Anterior cingulate cortex (tissue), 58 donors: ENCODE results near the gene LRRC47.

Experiments
- DNase-seq, 58 donors: peaks; one replicate each; lab custom pipeline; 2025; lab: John Stamatoyannopoulos, UW

LRRC47 gene

GRCh38 chr1:3796215-3797061, at the start of gene LRRC47:
Gene LRRC47, minus strand, starts transcription at chr1:3796498. Its CDS starts 22 bp downstream, at chr1:3796476.
- DNase-seq = peak; percentile 58 to 97 (median 93)

- no peak for DNase-seq
Measured at GRCh38 chr1:3842912-3843311, 46.6 kb upstream of the LRRC47 start.

GRCh38 chr1:3841491-3841890, 45.2 kb upstream of the LRRC47 start:
- no peak for DNase-seq

DNA sequence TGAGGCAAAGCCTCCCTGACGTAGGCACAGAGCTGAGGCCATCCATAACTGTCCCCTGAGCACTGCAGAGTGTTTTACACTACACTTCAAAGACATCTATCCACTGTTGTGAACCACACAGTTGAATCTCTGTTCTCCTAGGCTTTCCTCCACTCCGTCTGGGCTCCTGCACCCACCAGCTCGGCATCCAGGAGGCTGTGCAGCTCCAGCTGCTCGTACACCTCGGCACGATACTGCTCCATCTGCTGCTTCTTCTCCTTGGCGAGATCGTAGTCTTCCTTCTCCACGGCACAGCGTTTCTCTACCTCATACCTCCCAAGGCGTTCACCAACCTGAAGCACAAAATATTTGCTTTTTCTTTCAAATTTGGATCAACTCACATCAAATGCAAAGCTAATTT, 42.5 kb upstream of the LRRC47 start:
- DNase-seq = peak in 4 of 58 donors; percentile 9 to 27 (median 23)

- DNase-seq = no peak
Measured at GRCh38 chr1:3837685-3838084, 41.4 kb upstream of the LRRC47 start.

- no peak for DNase-seq
Measured at GRCh38 chr1:3837200-3837599, 40.9 kb upstream of the LRRC47 start.

DNA sequence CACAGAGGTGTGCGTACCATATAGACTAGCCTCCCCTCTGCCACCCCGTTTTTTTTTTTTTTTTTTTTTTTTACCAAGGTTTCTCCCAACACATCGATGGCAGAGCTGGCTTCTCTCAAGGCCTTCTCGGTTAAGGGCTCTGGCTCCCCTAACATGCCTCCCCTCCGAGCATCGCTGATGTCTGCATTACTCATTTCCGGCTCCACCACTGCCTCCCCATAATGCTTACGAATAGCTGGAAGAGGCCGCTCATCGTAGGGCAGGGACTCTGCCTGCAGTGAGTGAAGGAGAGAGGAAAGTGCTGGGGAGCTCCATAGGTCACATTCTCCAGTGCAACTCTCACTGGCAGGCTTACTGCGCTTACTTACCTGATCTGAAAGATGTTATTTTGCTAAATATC, 40.1 kb upstream of the LRRC47 start:
- no peak for DNase-seq

DNA sequence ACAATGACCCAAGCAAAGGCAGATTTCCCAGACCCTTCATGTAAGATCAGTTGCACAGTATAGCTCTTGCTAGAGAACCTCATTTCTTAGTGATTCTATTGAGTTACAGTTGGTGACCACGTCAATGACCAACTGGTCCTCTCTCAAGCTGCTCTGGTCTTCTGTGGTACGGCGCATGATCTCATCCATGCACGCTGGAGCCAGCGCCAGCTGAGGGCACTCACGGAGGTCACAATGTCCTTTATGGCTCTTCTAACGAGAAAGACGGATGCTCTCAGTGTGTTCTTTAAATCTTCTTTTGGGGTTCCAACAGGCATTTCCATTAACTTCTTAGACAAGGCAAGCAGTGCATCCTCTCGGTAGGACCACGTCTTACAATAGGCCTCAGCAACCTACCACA, 38.4 kb upstream of the LRRC47 start:
- no peak for DNase-seq

DNA sequence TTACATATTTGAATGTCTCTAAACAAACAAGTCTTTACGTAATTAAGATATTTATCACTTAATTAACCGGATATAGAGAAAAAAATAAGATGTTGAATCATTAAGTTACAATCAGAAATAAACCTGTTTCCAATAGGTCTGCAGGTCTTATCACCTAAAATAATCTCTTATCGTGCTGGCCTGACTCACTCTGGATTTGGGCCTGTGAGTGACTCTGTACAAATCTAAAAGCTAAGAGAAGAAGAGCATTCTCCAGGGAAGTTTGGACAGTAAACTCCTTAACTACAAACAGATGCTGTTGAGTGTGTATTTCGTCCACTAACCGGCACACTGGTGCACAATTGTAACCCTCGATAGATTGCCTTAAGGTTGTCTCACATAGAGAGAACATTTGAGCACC, 35.4 kb upstream of the LRRC47 start:
- no peak for DNase-seq

GRCh38 chr1:3828391-3828790, 32.1 kb upstream of the LRRC47 start:
- DNase-seq = no peak

DNA sequence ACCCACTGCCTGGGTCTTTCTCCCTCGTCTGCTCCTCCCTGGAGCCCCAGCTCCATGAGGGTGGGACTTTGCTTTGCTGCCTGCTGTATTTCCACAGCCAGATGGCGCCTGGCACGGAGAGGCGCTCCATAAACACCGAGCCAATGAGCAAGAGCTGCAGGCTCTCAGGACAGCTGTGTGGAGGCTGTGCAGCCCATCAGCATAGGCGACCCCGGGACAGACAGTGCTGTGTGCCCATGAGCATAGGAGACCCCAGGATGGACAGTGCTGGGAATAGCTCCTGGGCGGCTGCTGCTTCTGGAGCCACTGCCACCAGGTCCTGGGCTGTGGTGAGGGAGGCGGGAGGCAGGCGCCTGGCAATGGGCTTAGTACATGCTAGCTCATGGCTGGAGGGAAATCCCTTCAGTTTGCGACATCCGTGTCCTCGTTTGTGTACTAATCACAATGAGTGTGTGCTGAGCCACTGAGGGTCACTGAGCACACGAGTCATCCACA, 31.6 kb upstream of the LRRC47 start:
- peak in 32 of 58 donors; percentile 9 to 63 (median 24) for DNase-seq

DNA sequence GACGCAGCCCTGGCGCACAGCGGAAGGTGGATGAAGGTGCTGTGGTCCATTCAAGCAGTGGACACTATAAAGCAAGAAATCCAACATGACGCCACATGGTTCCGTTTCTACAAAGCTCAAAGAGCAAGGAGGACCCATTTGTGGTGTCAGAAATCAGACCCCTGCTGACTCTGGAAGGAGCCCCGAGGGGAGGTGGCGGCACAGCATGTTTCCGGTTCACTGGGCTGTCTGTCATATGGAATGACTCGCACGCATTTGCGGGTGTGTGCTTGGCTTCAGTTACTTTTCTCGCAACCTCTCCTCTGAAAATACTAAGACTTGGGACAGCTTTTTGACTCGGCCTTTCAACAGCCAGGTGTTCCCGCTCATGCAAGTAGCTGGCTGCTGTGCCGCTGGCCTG, 29.1 kb upstream of the LRRC47 start:
- no peak for DNase-seq

- no peak for DNase-seq
Measured at GRCh38 chr1:3824650-3825049, 28.4 kb upstream of the LRRC47 start.

DNA sequence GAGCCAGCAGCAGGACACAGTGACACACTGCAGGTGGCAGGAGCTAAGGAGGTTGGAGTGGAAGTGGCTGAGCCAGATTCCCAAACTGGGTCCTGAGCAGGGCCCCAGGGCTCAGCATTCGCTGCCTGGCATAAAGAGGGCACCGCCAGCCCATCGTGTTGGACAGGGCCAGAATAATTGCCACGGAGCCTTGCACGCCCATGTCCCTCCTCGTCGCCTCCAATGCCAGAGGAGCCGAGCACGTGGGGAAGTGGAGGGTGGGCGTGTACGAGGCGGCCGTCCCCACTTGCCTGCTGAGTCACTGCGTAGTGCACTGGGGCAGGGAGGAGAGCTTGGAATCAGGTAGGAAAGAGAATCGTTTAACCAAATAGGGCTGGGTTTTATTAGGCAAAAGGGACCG, 26.1 kb upstream of the LRRC47 start:
- DNase-seq = peak in 1 of 58 donors; percentile 11

DNA sequence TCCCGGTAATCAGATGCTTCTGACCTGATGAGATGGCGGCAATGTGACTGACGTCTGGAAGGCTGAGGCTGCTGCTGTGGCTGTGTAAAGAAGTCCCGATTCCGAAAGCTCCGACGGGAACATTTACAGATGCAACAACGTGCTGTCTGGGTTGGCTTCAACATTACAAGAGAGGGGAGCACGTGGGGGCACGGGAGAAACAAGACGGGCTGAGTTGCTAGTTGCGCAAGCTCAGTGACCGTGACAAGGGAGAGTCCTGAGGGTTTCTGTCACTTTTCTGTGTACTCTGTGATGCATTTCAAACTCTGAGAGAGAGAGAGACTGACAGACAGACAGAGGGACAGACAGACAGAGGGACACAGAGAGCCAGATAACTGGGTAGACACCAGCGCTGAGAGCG, 25.6 kb upstream of the LRRC47 start:
- no peak for DNase-seq

GRCh38 chr1:3821447-3821846, 25.1 kb upstream of the LRRC47 start:
- no peak for DNase-seq

DNA sequence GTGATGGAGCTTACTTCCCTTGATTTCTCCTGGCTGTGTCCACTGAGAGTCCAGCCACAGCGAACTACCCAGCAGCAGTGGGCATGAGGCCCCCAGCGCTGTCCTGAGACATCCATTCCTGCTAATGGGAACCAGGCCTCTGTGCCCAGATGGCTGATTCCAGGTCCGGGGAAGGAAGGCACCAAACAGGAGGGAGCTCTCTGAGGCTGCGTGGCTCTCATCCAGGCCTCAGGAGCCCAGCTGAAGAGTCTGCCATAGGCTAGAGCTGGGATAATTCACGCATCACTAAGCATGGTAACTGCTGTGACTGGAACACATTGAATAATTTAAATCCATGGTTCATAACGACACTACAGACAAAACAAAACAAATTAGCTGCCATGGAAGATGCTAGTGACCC, 24.7 kb upstream of the LRRC47 start:
- DNase-seq = no peak

DNA sequence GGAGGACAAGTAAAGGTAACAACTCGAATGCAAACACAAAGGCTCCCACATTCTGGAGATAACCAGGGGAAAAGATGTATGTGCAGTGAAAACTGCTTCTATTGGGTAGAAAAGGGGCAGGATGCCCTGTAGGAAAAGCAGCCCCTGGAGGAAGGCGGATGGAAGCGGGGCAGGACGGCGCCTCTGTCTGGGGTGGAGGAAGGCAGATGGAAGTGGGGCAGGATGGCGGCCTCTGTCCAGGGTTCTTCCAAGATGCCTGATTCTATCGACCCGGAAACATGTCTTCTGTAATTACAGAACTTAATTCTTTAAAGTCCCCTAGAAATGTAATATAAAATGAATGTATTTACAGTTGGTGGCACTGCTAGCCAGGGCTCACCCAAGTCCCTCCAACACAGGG, 24.0 kb upstream of the LRRC47 start:
- DNase-seq = no peak

- DNase-seq = no peak
Measured at GRCh38 chr1:3819771-3820200, 23.5 kb upstream of the LRRC47 start.

GRCh38 chr1:3817821-3818597, 21.7 kb upstream of the LRRC47 start:
- DNase-seq = no peak

DNA sequence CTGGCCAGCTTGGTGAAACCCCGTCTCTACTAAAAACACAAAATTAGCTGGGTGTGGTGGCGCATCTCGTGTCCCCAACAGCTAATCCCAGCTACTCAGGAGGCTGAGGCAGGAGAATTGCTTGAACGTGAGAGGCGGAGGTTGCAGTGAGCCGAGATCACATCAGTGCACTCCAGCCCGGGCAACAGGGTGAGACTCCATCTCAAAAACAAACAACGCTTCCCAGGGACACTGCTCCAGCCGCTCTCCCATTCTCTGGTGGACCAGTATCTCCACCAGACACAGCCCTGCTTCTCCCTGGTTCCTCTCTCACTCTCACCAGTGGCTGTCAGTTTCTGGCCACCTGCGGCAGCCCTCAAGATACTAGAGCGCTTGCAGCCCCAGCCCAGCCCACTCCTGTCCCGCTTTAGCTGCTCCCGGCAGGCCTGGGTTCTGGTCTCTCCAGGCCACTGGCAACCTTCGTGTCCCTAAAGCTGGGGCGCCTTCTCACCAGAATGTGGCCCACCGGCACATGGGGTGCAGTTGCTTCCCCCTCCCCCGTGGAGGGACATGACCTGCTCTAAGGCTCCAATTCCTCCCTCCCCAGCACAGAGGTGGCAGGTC, 20.9 kb upstream of the LRRC47 start:
- no peak for DNase-seq
